Gastrocnemius medialis (tissue), 4 donors: ENCODE results near the gene PLXNA2.

ENCODE experiments used
- POLR2A ChIP-seq, 2 donors: fragments of 450-650 bp; IDR thresholded peaks; one replicate each; pipeline ENCODE4 v1.6.1; 2017; ENCODE audit warnings: antibody characterized with exemption in 2 of 2, mild to moderate bottlenecking in 2 of 2, moderate library complexity in 2 of 2
- TF ChIP-seq, protein P1 (sequence below), 5 experiments: fragments of 450-650 bp in 3 of 5; fragments of 200-600 bp in 2 of 5; sonication (generic) in 2 of 5; IDR thresholded peaks in 4 of 5; conservative IDR thresholded peaks in 1 of 5; 1 replicate in 4 of 5; 2 replicates in 1 of 5; pipeline ENCODE4 v1.5.1; 2016 to 2019; ENCODE audit warnings: antibody characterized with exemption in 5 of 5, mild to moderate bottlenecking in 3 of 5, moderate library complexity in 3 of 5

DNA sequence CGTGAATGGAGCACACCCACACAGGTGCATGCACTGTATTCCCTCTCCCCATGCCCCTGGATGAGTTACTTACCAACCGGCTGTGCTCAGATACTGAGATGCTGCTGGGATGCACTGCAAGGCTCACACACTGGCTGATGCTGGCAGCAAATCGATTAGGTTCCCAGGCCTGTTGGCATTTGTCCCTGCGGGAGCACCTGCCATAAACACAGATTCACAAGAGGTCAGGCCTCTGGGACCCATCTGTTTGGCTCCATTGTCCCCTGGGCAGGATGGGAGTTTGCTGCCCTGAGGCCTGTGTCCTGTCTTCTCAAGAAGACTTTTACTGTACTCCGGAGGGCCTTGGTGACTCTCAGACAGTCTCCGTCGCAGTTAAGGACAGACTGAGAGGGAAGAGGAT, 145.4 kb downstream of the PLXNA2 start:
- TF ChIP-seq, protein P1, sequence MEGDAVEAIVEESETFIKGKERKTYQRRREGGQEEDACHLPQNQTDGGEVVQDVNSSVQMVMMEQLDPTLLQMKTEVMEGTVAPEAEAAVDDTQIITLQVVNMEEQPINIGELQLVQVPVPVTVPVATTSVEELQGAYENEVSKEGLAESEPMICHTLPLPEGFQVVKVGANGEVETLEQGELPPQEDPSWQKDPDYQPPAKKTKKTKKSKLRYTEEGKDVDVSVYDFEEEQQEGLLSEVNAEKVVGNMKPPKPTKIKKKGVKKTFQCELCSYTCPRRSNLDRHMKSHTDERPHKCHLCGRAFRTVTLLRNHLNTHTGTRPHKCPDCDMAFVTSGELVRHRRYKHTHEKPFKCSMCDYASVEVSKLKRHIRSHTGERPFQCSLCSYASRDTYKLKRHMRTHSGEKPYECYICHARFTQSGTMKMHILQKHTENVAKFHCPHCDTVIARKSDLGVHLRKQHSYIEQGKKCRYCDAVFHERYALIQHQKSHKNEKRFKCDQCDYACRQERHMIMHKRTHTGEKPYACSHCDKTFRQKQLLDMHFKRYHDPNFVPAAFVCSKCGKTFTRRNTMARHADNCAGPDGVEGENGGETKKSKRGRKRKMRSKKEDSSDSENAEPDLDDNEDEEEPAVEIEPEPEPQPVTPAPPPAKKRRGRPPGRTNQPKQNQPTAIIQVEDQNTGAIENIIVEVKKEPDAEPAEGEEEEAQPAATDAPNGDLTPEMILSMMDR (IDR thresholded peaks at IDR 0.05 in 4 of 5, conservative IDR thresholded peaks at IDR 0.05 in 1 of 5) = no peak
- TF ChIP-seq POLR2A (IDR thresholded peaks at IDR 0.05) = no peak
